Middle frontal gyrus (tissue), 1 donor: ENCODE measurements around the gene REEP2.
"Not testable (repeated sequence)": the region's sequence is repeated elsewhere in the genome, so short reads cannot be mapped to it uniquely, and the experiment has no call there.

Source experiments
- DNase-seq: peaks from one replicate; pipeline ENCODE4 v3.0.0-alpha.2; 2015; ENCODE audit warnings: low spot score; ENCODE audit errors: extremely low spot score

The REEP2 gene

GRCh38 chr5:138438724-138439476 lies at the start of gene REEP2:
Gene REEP2 (plus strand): TSS chr5:138439057. CDS start chr5:138439209, 152 bp downstream.
- DNase-seq: no peak

GRCh38 chr5:138389332-138389731 lies 49.5 kb upstream of the REEP2 start:
- DNase-seq: no peak

- DNase-seq: not testable (repeated sequence)
Observed at GRCh38 chr5:138389911-138390310, 48.9 kb upstream of the REEP2 start.

GRCh38 chr5:138391859-138392386 lies 46.9 kb upstream of the REEP2 start:
- DNase-seq: no peak

- DNase-seq: no peak
Observed at GRCh38 chr5:138402640-138403039, 36.2 kb upstream of the REEP2 start.

- no peak for DNase-seq
Observed at GRCh38 chr5:138408023-138408422, 30.8 kb upstream of the REEP2 start.

GRCh38 chr5:138410996-138411640 lies 27.7 kb upstream of the REEP2 start:
- not testable (repeated sequence) for DNase-seq

GRCh38 chr5:138418444-138418843 lies 20.4 kb upstream of the REEP2 start:
- DNase-seq: no peak

GRCh38 chr5:138425079-138425478 lies 13.8 kb upstream of the REEP2 start:
- DNase-seq: no peak

GRCh38 chr5:138435943-138436342 lies 2.9 kb upstream of the REEP2 start:
- DNase-seq: no peak

- DNase-seq: no peak
Observed at GRCh38 chr5:138438003-138438723, 694 bp upstream of the REEP2 start.

- DNase-seq: no peak
Observed at GRCh38 chr5:138439477-138440158, 761 bp downstream of the REEP2 start.

- DNase-seq: no peak
Observed at GRCh38 chr5:138440159-138441073, 1.6 kb downstream of the REEP2 start.

- DNase-seq: no peak
Observed at GRCh38 chr5:138441221-138441620, 2.4 kb downstream of the REEP2 start.

- DNase-seq: no peak
Observed at GRCh38 chr5:138444078-138444773, 5.4 kb downstream of the REEP2 start.

- no peak for DNase-seq
Observed at GRCh38 chr5:138444774-138445546, 6.1 kb downstream of the REEP2 start.

GRCh38 chr5:138445547-138446271 lies 6.9 kb downstream of the REEP2 start:
- no peak for DNase-seq

GRCh38 chr5:138448070-138448469 lies 9.2 kb downstream of the REEP2 start:
- no peak for DNase-seq
